ENCODE results near the gene GLS. TPM values are rescaled to one million over a fixed set of nuclear protein-coding genes. Genes with fewer than 3 reads are reported as not detected.
"Not testable (repeated sequence)": the region's sequence is repeated elsewhere in the genome, so short reads cannot be mapped to it uniquely, and the experiment has no call there.

GLS gene
- total RNA-seq, 2 donors from 2014 or later, result 47.2 to 99.3 TPM

GRCh38 chr2:190953257-190953656 lies 72.6 kb downstream of the GLS start:
- Histone ChIP-seq H3K9ac (ENCODE audit: extremely low read depth, low read length, poor library complexity, severe bottlenecking) (no peak overlapping the region), H3K4me3 (ENCODE audit: low read length) (no peak overlapping the region), H3K4me1 (ENCODE audit: control insufficient read depth, insufficient read depth, low read length) (no peaks in the 10 kb centered on the region), H3K27me3 (ENCODE audit: control insufficient read depth, insufficient read depth, low read length, poor library complexity, severe bottlenecking) (no peaks in the 10 kb centered on the region), H3K9me3 (ENCODE audit: control insufficient read depth, low read length) (peaks cover 7% of the 10 kb centered on the region), H3K27ac (ENCODE audit: low read depth, low read length) (no peak overlapping the region), H3K36me3 (ENCODE audit: control insufficient read depth, insufficient read depth, low read length) (no peaks in the 10 kb centered on the region)
- no peak for TF ChIP-seq CTCF (conservative IDR thresholded peaks at IDR 0.05)
- DNase-seq, result no peak
- Mint-ChIP-seq H3K27me3 (ENCODE audit: insufficient read depth) (no peaks in the 10 kb centered on the region), H3K4me3 (no peak overlapping the region), H3K27ac (no peak overlapping the region), H3K4me1 (no peaks in the 10 kb centered on the region), H3K36me3 (ENCODE audit: low read depth) (peaks cover 2% of the 10 kb centered on the region), H3K9me3 (peaks cover 17% of the 10 kb centered on the region)
- 79 to 83% methylated on average over 4 of the region's 4 CpGs for WGBS, 2 experiments (ENCODE audit: insufficient coverage in 1 of 2, insufficient read length in 1 of 2)

GRCh38 chr2:190959911-190960788 lies 79.5 kb downstream of the GLS start:
- H3K4me3 Mint-ChIP-seq, result no peak overlapping the region
- H3K27me3 Mint-ChIP-seq (ENCODE audit: insufficient read depth), result no peaks in the 10 kb centered on the region
- Histone ChIP-seq H3K27ac (ENCODE audit: low read depth, low read length) (no peak overlapping the region), H3K27me3 (ENCODE audit: control insufficient read depth, insufficient read depth, low read length, poor library complexity, severe bottlenecking) (no peaks in the 10 kb centered on the region), H3K36me3 (ENCODE audit: control insufficient read depth, insufficient read depth, low read length) (peaks cover 32% of the 10 kb centered on the region), H3K4me1 (ENCODE audit: control insufficient read depth, insufficient read depth, low read length) (no peaks in the 10 kb centered on the region), H3K4me3 (ENCODE audit: low read length) (no peak overlapping the region), H3K9me3 (ENCODE audit: control insufficient read depth, low read length) (peaks cover 7% of the 10 kb centered on the region), H3K9ac (ENCODE audit: extremely low read depth, low read length, poor library complexity, severe bottlenecking) (no peak overlapping the region)
- peaks cover 14% of the 10 kb centered on the region for H3K36me3 Mint-ChIP-seq (ENCODE audit: low read depth)
- DNase-seq, result no peak
- 87 to 89% methylated on average over 3 to 5 of the region's 5 CpGs for WGBS, 2 experiments (ENCODE audit: insufficient coverage in 1 of 2, insufficient read length in 1 of 2)
- no peak for TF ChIP-seq CTCF (conservative IDR thresholded peaks at IDR 0.05)
- no peak overlapping the region for H3K27ac Mint-ChIP-seq
- H3K4me1 Mint-ChIP-seq, result no peaks in the 10 kb centered on the region
- peaks cover 17% of the 10 kb centered on the region for H3K9me3 Mint-ChIP-seq

- H3K36me3 ChIP-seq (ENCODE audit: control insufficient read depth, insufficient read depth, low read length), result peaks cover 41% of the 10 kb centered on the region
- not testable (repeated sequence) for H3K9me3 ChIP-seq (ENCODE audit: control insufficient read depth, low read length); H3K4me1 Mint-ChIP-seq; H3K27ac Mint-ChIP-seq; H3K4me3 Mint-ChIP-seq; H3K9me3 Mint-ChIP-seq; H3K9ac ChIP-seq (ENCODE audit: extremely low read depth, low read length, poor library complexity, severe bottlenecking); H3K27me3 Mint-ChIP-seq (ENCODE audit: insufficient read depth); H3K27me3 ChIP-seq (ENCODE audit: control insufficient read depth, insufficient read depth, low read length, poor library complexity, severe bottlenecking); H3K4me1 ChIP-seq (ENCODE audit: control insufficient read depth, insufficient read depth, low read length); H3K27ac ChIP-seq (ENCODE audit: low read depth, low read length); DNase-seq; H3K4me3 ChIP-seq (ENCODE audit: low read length)
- 90 to 94% methylated on average over 5 of the region's 5 CpGs for WGBS, 2 experiments (ENCODE audit: insufficient coverage in 1 of 2, insufficient read length in 1 of 2)
- peaks cover 13% of the 10 kb centered on the region for H3K36me3 Mint-ChIP-seq (ENCODE audit: low read depth)
Observed at GRCh38 chr2:190961117-190961516, 80.5 kb downstream of the GLS start.

All from endodermal cell (in vitro differentiated cells).